Kidney (tissue), 14 donors: ENCODE measurements around the gene SERPINB6. TPM values are rescaled to one million over a fixed set of nuclear protein-coding genes. Genes with fewer than 3 reads are reported as not detected.

Experiments
- DNase-seq, 5 donors: peaks; one replicate each; pipeline ENCODE4 v3.0.0-alpha.2; 2013 to 2020
- FAIRE-seq: peaks from 2 replicates; lab custom pipeline; 2012; peaks lifted over from hg19 to GRCh38; lab: Jason Lieb, UNC
- H3K27ac ChIP-seq, 2 donors: one replicate each; pipeline ENCODE4 v1.7.0; 2013; ENCODE audit warnings: low read depth in 2 of 2, low read length in 2 of 2, inconsistent platforms in 1 of 2
- H3K27me3 ChIP-seq: one replicate; pipeline ENCODE4 v1.7.1; 2013; ENCODE audit warnings: low read length, inconsistent platforms; ENCODE audit not compliant: control insufficient read depth, insufficient read depth
- H3K36me3 ChIP-seq, 3 donors: one replicate each; pipeline versions ENCODE4 v1.7.0 to v1.7.1; 2013; ENCODE audit warnings: low read length in 3 of 3, control low read depth in 1 of 3, inconsistent platforms in 1 of 3; ENCODE audit not compliant: insufficient read depth in 3 of 3, control insufficient read depth in 2 of 3
- H3K4me1 ChIP-seq, 3 donors: one replicate each; pipeline versions ENCODE4 v1.7.0 to v1.7.1; 2013; ENCODE audit warnings: low read length in 3 of 3, inconsistent platforms in 1 of 3, low read depth in 1 of 3; ENCODE audit not compliant: control insufficient read depth in 2 of 3, insufficient read depth in 2 of 3
- H3K4me3 ChIP-seq, 3 donors: one replicate each; pipeline versions ENCODE4 v1.7.0 to v1.8.1; 2013; ENCODE audit warnings: low read length in 3 of 3, control low read depth in 1 of 3, inconsistent platforms in 1 of 3
- H3K9ac ChIP-seq, 3 donors: one replicate each; pipeline versions ENCODE4 v1.7.0 to v1.7.1; 2013; ENCODE audit warnings: low read length in 3 of 3, control low read depth in 1 of 3, inconsistent platforms in 1 of 3
- H3K9me3 ChIP-seq, 3 donors: one replicate each; pipeline versions ENCODE4 v1.7.0 to v1.7.1; 2013; ENCODE audit warnings: low read length in 3 of 3, control low read depth in 1 of 3, inconsistent platforms in 1 of 3; ENCODE audit not compliant: control insufficient read depth in 2 of 3, insufficient read depth in 1 of 3
- CTCF ChIP-seq: IDR thresholded peaks from 3 replicates; pipeline ENCODE4 v1.5.1; 2012; ENCODE audit warnings: mild to moderate bottlenecking, moderate library complexity, borderline replicate concordance; ENCODE audit not compliant: insufficient read depth; ENCODE audit errors: extremely low read depth
- intact Hi-C: fragments of 100-400 bp; cut with DNase I; formaldehyde crosslinking; loops from one replicate; pipeline ENCODE4 v1.11.1; 2022
- polyA plus RNA-seq: library from polyadenylated mRNA; stranded (reverse); fragments of 350-450 nt; fragmentation: Illumina TruSeq; extraction: RNeasy Lipid Tissue Mini Kit (QIAGEN cat#74804); gene quantifications from one replicate; pipeline ENCODE4 v1.2.3, GENCODE V29; 2014; ENCODE audit warnings: low read depth, low replicate concordance; ENCODE audit not compliant: insufficient read depth
- total RNA-seq: library from RNA; stranded (reverse); fragmentation: NEBNext Ultra II Directional; extraction: Animal tissue kit (Norgen Biotek cat#: 25700); gene quantifications from one replicate; pipeline ENCODE4 v1.2.1, GENCODE V29; 2021
- donor health status: control.
- donor health status: control.
- donor health status: control.
- donor health status: control.
- donor health status: control.
- donor health status: DM: yes; HTN: yes; CAD: no.
- donor health status: Normal renal cell carcinoma (clear cell type).

The SERPINB6 gene
- total and polyA plus RNA-seq, 2 donors from 2014 or later = 136 to 212 TPM

GRCh38 chr6:2940010-2940850, 31.1 kb downstream of the SERPINB6 start:
- Histone ChIP-seq H3K4me3 (no peak overlapping the region), H3K36me3 (no peaks in the 10 kb centered on the region), H3K27ac (no peak overlapping the region), H3K4me1 (peaks cover 0 to 2% (median 0%) of the 10 kb centered on the region in 3 donors), H3K9me3 (no peaks in the 10 kb centered on the region), H3K27me3 (no peaks in the 10 kb centered on the region), H3K9ac (no peak overlapping the region)
- FAIRE-seq (no peak), DNase-seq (peak in 1 of 5 donors; percentile 16)
- no peak for TF ChIP-seq CTCF
- intact Hi-C loops = no loop called here

- DNase-seq (peak in 1 of 5 donors; percentile 24), FAIRE-seq (no peak)
- intact Hi-C loops = no loop called here
- Histone ChIP-seq H3K4me1 (peaks cover 0 to 2% (median 0%) of the 10 kb centered on the region in 3 donors), H3K9me3 (no peaks in the 10 kb centered on the region), H3K27ac (no peak overlapping the region), H3K4me3 (no peak overlapping the region), H3K36me3 (no peaks in the 10 kb centered on the region), H3K9ac (no peak overlapping the region), H3K27me3 (no peaks in the 10 kb centered on the region)
- TF ChIP-seq CTCF = no peak
Observed at GRCh38 chr6:2939315-2940009, 31.9 kb downstream of the SERPINB6 start.

GRCh38 chr6:2938632-2939083, 32.7 kb downstream of the SERPINB6 start:
- Histone ChIP-seq H3K4me1 (peaks cover 0 to 2% (median 0%) of the 10 kb centered on the region in 3 donors), H3K36me3 (no peaks in the 10 kb centered on the region), H3K27ac (no peak overlapping the region), H3K27me3 (no peaks in the 10 kb centered on the region), H3K4me3 (no peak overlapping the region), H3K9ac (no peak overlapping the region), H3K9me3 (no peaks in the 10 kb centered on the region)
- peak in 2 of 5 donors; percentile 27 to 55 for DNase-seq
- no peak for TF ChIP-seq CTCF
- no peak for FAIRE-seq
- intact Hi-C loops = no loop called here
